ENCODE measurements around the gene CHIT1. TPM values are rescaled to one million over a fixed set of nuclear protein-coding genes. Genes with fewer than 3 reads are reported as not detected.

CHIT1 gene
- total and polyA plus RNA-seq, 2 of the 8 experiments (the other 6 are each of a cell fraction or from before 2014, with no cell fraction given), result not detected

- no peak for TF ChIP-seq CEBPB (IDR thresholded peaks at IDR 0.05; ENCODE audit: low read depth, low read length)
- no peak for TF ChIP-seq RFX5 (IDR thresholded peaks at IDR 0.05; ENCODE audit: borderline replicate concordance, low read depth, low read length)
- no peak for TF ChIP-seq GABPA (IDR thresholded peaks at IDR 0.05; ENCODE audit: borderline replicate concordance, insufficient read depth, low read length)
- TF ChIP-seq, protein P1, sequence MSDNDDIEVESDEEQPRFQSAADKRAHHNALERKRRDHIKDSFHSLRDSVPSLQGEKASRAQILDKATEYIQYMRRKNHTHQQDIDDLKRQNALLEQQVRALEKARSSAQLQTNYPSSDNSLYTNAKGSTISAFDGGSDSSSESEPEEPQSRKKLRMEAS (IDR thresholded peaks at IDR 0.05), result no peak
- no peak for TF ChIP-seq KDM1A (IDR thresholded peaks at IDR 0.05; ENCODE audit: borderline replicate concordance, low read length)
Measured at GRCh38 chr1:203238535-203238934, 9.1 kb upstream of the CHIT1 start (continued).

Data from H1 (cell line).